Neural crest cell (in vitro differentiated cells): ENCODE results near the gene SHISA7. TPM values are rescaled to one million over a fixed set of nuclear protein-coding genes. Genes with fewer than 3 reads are reported as not detected.
A peak's percentile ranks its signal among the peaks of the same experiment; 100 is the strongest.
"Not testable (repeated sequence)": the region's sequence is repeated elsewhere in the genome, so short reads cannot be mapped to it uniquely, and the experiment has no call there.

Experiments
- DNase-seq: peaks from one replicate; pipeline ENCODE4 v3.0.0; 2021; ENCODE audit warnings: low read depth, mixed read lengths, low spot score
- H3K27ac Mint-ChIP-seq: one replicate; pipeline ENCODE4 v1.8.0; 2021; ENCODE audit warnings: mild to moderate bottlenecking, mixed read lengths; ENCODE audit not compliant: unreplicated experiment
- H3K27me3 Mint-ChIP-seq: 2 replicates; pipeline ENCODE4 v1.8.0; 2021; ENCODE audit warnings: low read depth, mild to moderate bottlenecking, mixed read lengths
- H3K36me3 Mint-ChIP-seq: 2 replicates; pipeline ENCODE4 v1.8.0; 2021; ENCODE audit warnings: low read depth, mild to moderate bottlenecking, mixed read lengths
- H3K4me1 Mint-ChIP-seq: 2 replicates; pipeline ENCODE4 v1.8.0; 2021; ENCODE audit warnings: mixed read lengths
- H3K4me3 Mint-ChIP-seq: one replicate; pipeline ENCODE4 v1.8.0; 2021; ENCODE audit warnings: mild to moderate bottlenecking, mixed read lengths
- H3K9me3 Mint-ChIP-seq: 2 replicates; pipeline ENCODE4 v1.8.0; 2021; ENCODE audit warnings: mixed read lengths
- CTCF ChIP-seq: fragments of 200-600 bp; sonication (generic); conservative IDR thresholded peaks from 2 replicates; pipeline ENCODE4 v1.5.0; 2021; ENCODE audit warnings: antibody characterized with exemption, mild to moderate bottlenecking
- total RNA-seq: library from RNA; stranded (reverse); gene quantifications from 2 replicates; pipeline ENCODE4 v1.2.1, GENCODE V29; 2021

SHISA7 gene
- total RNA-seq, 1 donor from 2014 or later, result 0.54 TPM

GRCh38 chr19:55419624-55420236 lies 23.4 kb downstream of the SHISA7 start:
- no peak for DNase-seq
- H3K9me3 Mint-ChIP-seq, result no peaks in the 10 kb centered on the region
- no peaks in the 10 kb centered on the region for H3K4me1 Mint-ChIP-seq
- peaks cover 28% of the 10 kb centered on the region for H3K27me3 Mint-ChIP-seq
- TF ChIP-seq CTCF, result no peak
- no peak overlapping the region for H3K4me3 Mint-ChIP-seq
- no peaks in the 10 kb centered on the region for H3K36me3 Mint-ChIP-seq
- no peak overlapping the region for H3K27ac Mint-ChIP-seq

GRCh38 chr19:55419103-55419502 lies 24.0 kb downstream of the SHISA7 start:
- DNase-seq, result no peak
- Mint-ChIP-seq H3K27ac (no peak overlapping the region), H3K9me3 (no peaks in the 10 kb centered on the region), H3K4me3 (no peak overlapping the region), H3K4me1 (no peaks in the 10 kb centered on the region), H3K27me3 (peaks cover 25% of the 10 kb centered on the region), H3K36me3 (no peaks in the 10 kb centered on the region)
- no peak for TF ChIP-seq CTCF

GRCh38 chr19:55418185-55418584 lies 24.9 kb downstream of the SHISA7 start:
- peaks cover 18% of the 10 kb centered on the region for H3K27me3 Mint-ChIP-seq
- peak; percentile 70 for DNase-seq
- no peaks in the 10 kb centered on the region for H3K9me3 Mint-ChIP-seq
- no peak overlapping the region for H3K4me3 Mint-ChIP-seq
- no peaks in the 10 kb centered on the region for H3K4me1 Mint-ChIP-seq
- no peaks in the 10 kb centered on the region for H3K36me3 Mint-ChIP-seq
- H3K27ac Mint-ChIP-seq, result no peak overlapping the region
- TF ChIP-seq CTCF, result peak; percentile 83

GRCh38 chr19:55410168-55410567 lies 32.9 kb downstream of the SHISA7 start:
- no peak for DNase-seq
- peaks cover 27% of the 10 kb centered on the region for H3K4me1 Mint-ChIP-seq
- H3K36me3 Mint-ChIP-seq, result peaks cover 23% of the 10 kb centered on the region
- H3K4me3 Mint-ChIP-seq, result peak overlapping the region; percentile 76
- H3K27ac Mint-ChIP-seq, result no peak overlapping the region
- H3K27me3 Mint-ChIP-seq, result peaks cover 32% of the 10 kb centered on the region
- peaks cover 13% of the 10 kb centered on the region for H3K9me3 Mint-ChIP-seq
- no peak for TF ChIP-seq CTCF

GRCh38 chr19:55409179-55409578 lies 33.9 kb downstream of the SHISA7 start:
- H3K27ac Mint-ChIP-seq, DNase-seq: not testable (repeated sequence)
- peaks cover 23% of the 10 kb centered on the region for H3K36me3 Mint-ChIP-seq
- peaks cover 30% of the 10 kb centered on the region for H3K27me3 Mint-ChIP-seq
- H3K9me3 Mint-ChIP-seq, result peaks cover 13% of the 10 kb centered on the region
- H3K4me1 Mint-ChIP-seq, result peaks cover 27% of the 10 kb centered on the region
- peak overlapping the region; percentile 76 for H3K4me3 Mint-ChIP-seq

GRCh38 chr19:55408533-55408872 lies 34.6 kb downstream of the SHISA7 start:
- peaks cover 30% of the 10 kb centered on the region for H3K27me3 Mint-ChIP-seq
- H3K36me3 Mint-ChIP-seq, result peaks cover 23% of the 10 kb centered on the region

More at GRCh38 chr19:55408533-55408872, 34.6 kb downstream of the SHISA7 start:
- peaks cover 27% of the 10 kb centered on the region for H3K4me1 Mint-ChIP-seq
- peak overlapping the region; percentile 97 for H3K27ac Mint-ChIP-seq
- peaks cover 13% of the 10 kb centered on the region for H3K9me3 Mint-ChIP-seq
- no peak for DNase-seq
- TF ChIP-seq CTCF, result no peak
- peak overlapping the region; percentile 99 for H3K4me3 Mint-ChIP-seq
